ENCODE data around the gene TNF.

The TNF gene

DNA sequence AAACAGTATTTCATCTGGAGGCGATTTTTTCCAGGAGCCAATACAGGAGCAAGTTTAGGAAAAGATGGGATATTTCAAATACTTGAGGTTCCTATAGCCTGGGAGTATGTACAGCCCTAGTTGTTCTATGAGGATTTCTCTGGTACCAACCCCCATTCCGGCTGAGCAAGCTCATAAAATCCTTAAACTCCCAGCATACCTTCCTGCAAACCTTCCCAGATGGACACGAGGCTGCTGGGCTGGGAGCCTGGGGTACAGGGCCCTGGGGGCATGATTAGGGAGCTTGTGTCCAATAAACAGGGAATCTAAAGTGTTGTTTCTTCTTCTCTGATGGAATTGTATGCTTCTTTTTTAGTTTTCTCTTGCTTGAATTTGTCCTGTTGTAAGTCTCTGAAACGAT lies 46.6 kb downstream of the TNF start:
- FAIRE-seq: no peak
- TF ChIP-seq, protein P1, sequence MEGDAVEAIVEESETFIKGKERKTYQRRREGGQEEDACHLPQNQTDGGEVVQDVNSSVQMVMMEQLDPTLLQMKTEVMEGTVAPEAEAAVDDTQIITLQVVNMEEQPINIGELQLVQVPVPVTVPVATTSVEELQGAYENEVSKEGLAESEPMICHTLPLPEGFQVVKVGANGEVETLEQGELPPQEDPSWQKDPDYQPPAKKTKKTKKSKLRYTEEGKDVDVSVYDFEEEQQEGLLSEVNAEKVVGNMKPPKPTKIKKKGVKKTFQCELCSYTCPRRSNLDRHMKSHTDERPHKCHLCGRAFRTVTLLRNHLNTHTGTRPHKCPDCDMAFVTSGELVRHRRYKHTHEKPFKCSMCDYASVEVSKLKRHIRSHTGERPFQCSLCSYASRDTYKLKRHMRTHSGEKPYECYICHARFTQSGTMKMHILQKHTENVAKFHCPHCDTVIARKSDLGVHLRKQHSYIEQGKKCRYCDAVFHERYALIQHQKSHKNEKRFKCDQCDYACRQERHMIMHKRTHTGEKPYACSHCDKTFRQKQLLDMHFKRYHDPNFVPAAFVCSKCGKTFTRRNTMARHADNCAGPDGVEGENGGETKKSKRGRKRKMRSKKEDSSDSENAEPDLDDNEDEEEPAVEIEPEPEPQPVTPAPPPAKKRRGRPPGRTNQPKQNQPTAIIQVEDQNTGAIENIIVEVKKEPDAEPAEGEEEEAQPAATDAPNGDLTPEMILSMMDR (IDR thresholded peaks at IDR 0.05; ENCODE audit: insufficient read depth, missing control alignments): no peak
- DNase-seq (ENCODE audit: insufficient read length, low spot score): no peak

DNA sequence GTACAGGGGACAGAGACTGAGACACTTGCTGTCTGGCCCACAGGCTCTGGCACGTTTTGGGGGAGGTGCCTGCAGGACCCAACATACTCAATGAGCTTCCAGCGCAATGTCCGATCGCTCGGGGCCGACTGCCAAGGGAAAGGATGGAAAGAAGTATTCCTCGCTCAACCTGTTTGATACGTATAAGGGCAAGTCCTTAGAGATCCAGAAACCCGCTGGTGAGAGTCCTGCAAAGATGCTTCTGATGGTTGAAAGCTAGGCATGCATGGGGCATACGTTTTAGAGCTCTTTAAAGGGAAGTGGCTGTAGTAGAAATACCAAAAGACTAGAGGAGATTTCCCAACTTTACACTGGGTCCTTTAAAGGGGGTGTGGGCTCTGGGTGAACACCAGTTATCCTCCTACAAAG lies 47.3 kb downstream of the TNF start:
- DNase-seq (ENCODE audit: insufficient read length, low spot score) (no peak), FAIRE-seq (no peak)
- TF ChIP-seq, protein P1 (IDR thresholded peaks at IDR 0.05; ENCODE audit: insufficient read depth, missing control alignments): no peak

DNA sequence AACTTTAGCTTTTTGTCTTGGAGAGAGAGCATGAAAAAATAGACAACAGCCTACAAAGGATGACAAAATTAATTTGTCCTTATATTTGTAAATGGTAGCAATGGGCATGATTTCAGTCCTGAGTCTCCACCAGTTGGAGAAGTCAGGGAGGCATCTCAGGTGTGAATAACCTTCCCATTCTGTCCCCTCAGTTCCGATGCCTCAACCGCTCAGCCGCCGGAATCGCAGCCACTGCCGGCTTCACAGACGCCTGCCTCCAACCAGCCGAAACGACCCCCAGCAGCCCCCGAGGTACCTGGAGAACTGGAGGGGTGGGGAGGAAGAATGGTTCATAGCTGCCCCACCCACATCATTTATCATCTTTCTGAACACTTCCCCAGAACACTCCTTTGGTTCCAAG lies 48.7 kb downstream of the TNF start:
- DNase-seq (ENCODE audit: insufficient read length, low spot score): no peak
- FAIRE-seq: no peak

DNA sequence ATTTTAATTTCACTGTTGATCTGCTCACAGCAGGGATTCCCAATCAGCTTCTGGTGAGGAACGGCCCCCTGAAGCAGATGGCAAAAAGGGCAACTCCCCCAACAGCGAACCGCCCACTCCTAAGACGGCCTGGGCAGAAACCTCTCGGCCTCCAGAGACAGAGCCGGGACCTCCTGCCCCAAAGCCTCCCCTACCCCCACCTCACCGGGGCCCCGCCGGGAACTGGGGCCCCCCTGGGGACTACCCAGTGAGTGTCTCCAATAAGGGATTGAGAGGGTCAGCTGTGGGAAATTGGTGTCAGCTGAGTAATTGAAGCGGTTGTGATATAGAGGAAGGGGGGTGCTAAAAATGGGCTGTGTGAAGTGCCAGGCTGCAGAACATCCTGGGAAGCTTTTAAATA lies 51.6 kb downstream of the TNF start:
- TF ChIP-seq, protein P1 (IDR thresholded peaks at IDR 0.05; ENCODE audit: insufficient read depth, missing control alignments): no peak
- DNase-seq (ENCODE audit: insufficient read length, low spot score): no peak
- FAIRE-seq: no peak

More for the DNA sequence above, 48.7 kb downstream of the TNF start:
- TF ChIP-seq, protein P1 (IDR thresholded peaks at IDR 0.05; ENCODE audit: insufficient read depth, missing control alignments): no peak

DNA sequence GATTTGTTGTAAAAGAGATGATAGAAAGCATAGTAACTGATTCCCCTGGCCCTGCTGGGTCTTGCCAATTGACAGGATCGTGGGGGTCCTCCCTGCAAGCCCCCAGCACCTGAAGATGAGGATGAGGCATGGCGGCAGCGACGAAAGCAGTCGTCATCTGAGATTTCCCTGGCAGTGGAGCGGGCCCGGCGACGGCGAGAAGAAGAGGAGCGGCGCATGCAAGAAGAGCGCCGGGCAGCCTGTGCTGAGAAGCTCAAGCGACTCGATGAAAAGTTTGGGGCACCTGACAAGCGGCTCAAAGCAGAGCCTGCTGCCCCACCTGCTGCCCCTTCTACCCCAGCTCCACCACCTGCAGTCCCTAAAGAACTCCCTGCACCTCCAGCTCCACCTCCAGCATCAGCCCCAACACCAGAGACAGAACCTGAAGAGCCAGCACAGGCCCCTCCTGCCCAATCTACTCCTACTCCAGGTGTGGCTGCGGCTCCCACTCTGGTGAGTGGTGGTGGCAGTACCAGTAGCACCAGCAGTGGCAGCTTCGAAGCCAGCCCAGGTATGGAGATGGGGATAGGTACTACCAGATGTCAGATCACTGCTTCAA lies 52.4 kb downstream of the TNF start:
- TF ChIP-seq, protein P1 (IDR thresholded peaks at IDR 0.05; ENCODE audit: insufficient read depth, missing control alignments): no peak
- no peak for FAIRE-seq
- DNase-seq (ENCODE audit: insufficient read length, low spot score): no peak

Data from D721Med (cell line).